SK-N-SH (cell line): ENCODE results near the gene TIAM2. TPM values are rescaled to one million over a fixed set of nuclear protein-coding genes. Genes with fewer than 3 reads are reported as not detected.

Source experiments
- CTCF ChIA-PET: fragments of 300-600, 350-600 bp; formaldehyde crosslinking; extraction: SDS; loops from one replicate; lab custom pipeline; 2021; lab: Yijun Ruan, JAX
- POLR2A ChIA-PET: fragments of 350-600 bp; sonication (Branson Sonifier 250); formaldehyde crosslinking; extraction: SDS; loops from one replicate; lab custom pipeline; 2020; ENCODE audit warnings: antibody characterized with exemption, inconsistent platforms; lab: Yijun Ruan, JAX
- DNase-seq: peaks from one replicate; pipeline ENCODE4 v3.0.0; 2012
- H2AFZ ChIP-seq: fragments of 200-600 bp; sonication (generic); 2 replicates; pipeline ENCODE4 v1.8.1; 2016; ENCODE audit warnings: antibody characterized with exemption, mild to moderate bottlenecking, low read depth
- H3F3A ChIP-seq: fragments of 200-600 bp; sonication (generic); replicated peaks from 2 replicates; pipeline ENCODE3; 2016; ENCODE audit warnings: antibody characterized with exemption, mild to moderate bottlenecking; ENCODE audit not compliant: insufficient read depth
- H3K27ac ChIP-seq, 2 experiments: fragments of 200-500 bp in 1 of 2; fragments of 200-600 bp in 1 of 2; sonication (Bioruptor generic) in 1 of 2; sonication (generic), shearing (Covaris generic) in 1 of 2; 2 replicates each; pipeline versions ENCODE4 v1.5.1 to v1.6.1; 2014 to 2016; ENCODE audit warnings: low read depth in 2 of 2, inconsistent platforms in 1 of 2, low read length in 1 of 2, mild to moderate bottlenecking in 1 of 2, mixed read lengths in 1 of 2
- H3K27me3 ChIP-seq: fragments of 200-600 bp; sonication (generic), shearing (Covaris generic); 2 replicates; pipeline ENCODE4 v1.6.1; 2016; ENCODE audit warnings: mixed run types; ENCODE audit not compliant: insufficient read depth
- H3K36me3 ChIP-seq, 2 experiments: fragments of 200-500 bp in 1 of 2; fragments of 200-600 bp in 1 of 2; sonication (Bioruptor generic) in 1 of 2; sonication (generic) in 1 of 2; replicated peaks in 1 of 2; 2 replicates each; pipeline versions ENCODE3 to v1.5.1; 2014 to 2016; ENCODE audit warnings: low read length in 1 of 2, mild to moderate bottlenecking in 1 of 2; ENCODE audit not compliant: insufficient read depth in 2 of 2, control insufficient read depth in 1 of 2
- H3K4me1 ChIP-seq, 2 experiments: fragments of 200-500 bp in 1 of 2; fragments of 200-600 bp in 1 of 2; sonication (Bioruptor generic) in 1 of 2; sonication (generic), shearing (Covaris generic) in 1 of 2; 2 replicates each; pipeline versions ENCODE4 v1.5.1 to v1.6.1; 2014 to 2016; ENCODE audit warnings: low read depth in 1 of 2, low read length in 1 of 2, mixed run types in 1 of 2; ENCODE audit not compliant: insufficient read depth in 2 of 2, control insufficient read depth in 1 of 2
- H3K4me2 ChIP-seq: fragments of 200-600 bp; sonication (generic), shearing (Covaris generic); 2 replicates; pipeline ENCODE4 v1.6.1; 2017; ENCODE audit warnings: mixed run types
- H3K4me3 ChIP-seq, 2 experiments: fragments of 200-500 bp in 1 of 2; fragments of 200-600 bp in 1 of 2; sonication (Bioruptor generic) in 1 of 2; sonication (generic), shearing (Covaris generic) in 1 of 2; 2 replicates each; pipeline versions ENCODE4 v1.5.1 to v1.8.1; 2014 to 2016; ENCODE audit warnings: low read depth in 2 of 2, inconsistent platforms in 1 of 2, low read length in 1 of 2, mild to moderate bottlenecking in 1 of 2, mixed read lengths in 1 of 2, moderate library complexity in 1 of 2
- H3K79me2 ChIP-seq: fragments of 200-600 bp; sonication (generic); 2 replicates; pipeline ENCODE4 v1.8.1; 2017; ENCODE audit warnings: mild to moderate bottlenecking; ENCODE audit not compliant: insufficient read depth
- H3K9ac ChIP-seq: fragments of 200-600 bp; sonication (generic); 2 replicates; pipeline ENCODE4 v1.6.1; 2017; ENCODE audit warnings: mixed run types
- H3K9me2 ChIP-seq: fragments of 200-600 bp; sonication (generic); 2 replicates; pipeline ENCODE4 v1.6.1; 2017; ENCODE audit warnings: mixed run types
- H3K9me3 ChIP-seq: fragments of 200-600 bp; sonication (generic); 2 replicates; pipeline ENCODE4 v1.6.1; 2017; ENCODE audit warnings: mixed run types, mild to moderate bottlenecking, moderate library complexity
- H4K20me1 ChIP-seq: fragments of 200-600 bp; sonication (generic); 2 replicates; pipeline ENCODE4 v1.6.1; 2017; ENCODE audit warnings: mild to moderate bottlenecking, mixed run types; ENCODE audit not compliant: insufficient read depth
- EP300 ChIP-seq, 2 experiments: IDR thresholded peaks; 2 replicates each; pipeline versions ENCODE4 v1.4.0 to v1.6.1; 2012; ENCODE audit warnings: borderline replicate concordance in 1 of 2, low read depth in 1 of 2, low read length in 1 of 2
- EZH2phosphoT487 ChIP-seq: fragments of 200-600 bp; sonication (generic); IDR thresholded peaks from 2 replicates; pipeline ENCODE4 v1.6.1; 2017; ENCODE audit warnings: low read depth, mixed run types, mild to moderate bottlenecking, antibody characterized with exemption, moderate library complexity, borderline replicate concordance
- GABPA ChIP-seq: IDR thresholded peaks from 2 replicates; pipeline ENCODE4 v1.4.0; 2012; ENCODE audit warnings: low read depth, mild to moderate bottlenecking
- GATA2 ChIP-seq: sonication (generic); formaldehyde crosslinking; IDR thresholded peaks from 2 replicates; pipeline ENCODE4 v1.5.0; 2020; ENCODE audit warnings: mild to moderate bottlenecking, missing genetic modification reagents
- NRF1 ChIP-seq: IDR thresholded peaks from 2 replicates; pipeline ENCODE4 v1.6.1; 2012; ENCODE audit warnings: low read depth, mild to moderate bottlenecking, low read length
- PBX3 ChIP-seq: IDR thresholded peaks from 2 replicates; pipeline ENCODE4; 2012
- POLR2AphosphoS5 ChIP-seq: IDR thresholded peaks from 2 replicates; pipeline ENCODE4 v1.6.1; 2012; ENCODE audit warnings: low read depth, low read length
- RAD21 ChIP-seq: IDR thresholded peaks from 2 replicates; pipeline ENCODE4 v1.6.1; 2012; ENCODE audit warnings: mild to moderate bottlenecking, low read length
- TCF12 ChIP-seq: IDR thresholded peaks from 2 replicates; pipeline ENCODE4 v1.4.0; 2012
- WGBS: methylation state at CpG from one replicate; pipeline ENCODE4 v1.1.6; 2017; ENCODE audit warnings: low lambda C conversion rate; 5-methylcytosine and 5-hydroxymethylcytosine counted together
- polyA plus RNA-seq, 3 experiments: library from polyadenylated mRNA; depleted of rRNA; stranded (reverse); fragments of >200 nt; gene quantifications; 2 replicates each; pipeline ENCODE4 v1.2.3, GENCODE V29; 2012

Gene TIAM2
- polyA plus RNA-seq, 1 of the 3 experiments (the other 2 are of a cell fraction), result 13.6 TPM

- H4K20me1 ChIP-seq, result no peaks in the 10 kb centered on the region
- H3K79me2 ChIP-seq, result peaks cover 5% of the 10 kb centered on the region; the same call in 1 of the 2 replicates
- no peaks in the 10 kb centered on the region for H3K9me3 ChIP-seq
- no peaks in the 10 kb centered on the region for H3K9me2 ChIP-seq
- ChIA-PET CTCF (no interaction called here), POLR2A (no interaction called here)
- H3K27me3 ChIP-seq, result no peaks in the 10 kb centered on the region
- 68% methylated on average over 5 of the region's 5 CpGs for WGBS
- H3K4me1 ChIP-seq, result peaks cover 9 to 10% of the 10 kb centered on the region in 2 experiments; a peak in 2 of 4 replicates
- H3K9ac ChIP-seq, result no peak overlapping the region
- no peak for DNase-seq
- peaks cover 11% of the 10 kb centered on the region for H3F3A ChIP-seq
- H3K4me2 ChIP-seq, result no peak overlapping the region
- H2AFZ ChIP-seq, result no peak overlapping the region
- peak overlapping the region in 1 of 2 experiments; percentile 62; a peak in 3 of 4 replicates for H3K27ac ChIP-seq
- H3K36me3 ChIP-seq, result no peaks in the 10 kb centered on the region
- no peak overlapping the region for H3K4me3 ChIP-seq
- TF ChIP-seq TCF12 (no peak), GABPA (no peak), EZH2phosphoT487 (no peak), EP300 (IDR thresholded peaks at IDR 0.05; ENCODE audit: borderline replicate concordance in 1 of 2, low read depth in 1 of 2, low read length in 1 of 2) (no peak), NRF1 (no peak), RAD21 (no peak), GATA2 (CRISPR knock-in tag) (no peak), PBX3 (no peak)
These were observed 108.8 kb downstream of the TIAM2 start for GRCh38 chr6:155103816-155104366.

DNA sequence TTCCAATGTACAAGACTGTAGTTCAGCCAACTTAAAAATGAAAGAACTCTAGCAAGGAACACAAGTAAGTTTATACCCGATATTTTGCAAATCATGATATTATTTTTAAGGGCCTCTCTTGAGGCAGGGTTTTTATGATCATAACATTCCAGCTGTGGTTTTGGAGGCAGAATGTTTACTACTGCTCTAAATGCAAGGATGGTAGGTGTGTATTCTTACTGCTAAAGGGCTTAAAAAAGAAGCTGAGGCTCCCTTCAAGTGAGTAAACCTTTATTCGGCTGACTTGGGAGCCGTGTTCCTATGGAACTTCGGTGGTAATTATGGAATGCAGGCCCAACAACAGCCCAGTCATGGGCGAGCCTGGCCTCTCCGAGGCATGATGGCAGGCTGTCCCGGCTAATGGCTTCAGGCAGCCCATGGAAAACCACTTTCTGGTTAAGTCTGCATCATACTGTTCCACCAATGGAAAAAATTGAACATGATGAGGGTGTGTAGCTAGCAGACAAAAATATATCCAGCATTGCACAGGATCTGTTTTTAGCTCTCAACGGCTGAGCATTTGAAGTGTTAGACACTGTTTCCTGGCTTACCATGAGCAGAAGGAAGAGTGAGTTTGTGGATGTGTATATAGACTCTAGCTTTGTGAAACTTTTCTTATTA lies 111.5 kb downstream of the TIAM2 start:
- Histone ChIP-seq H3K27ac (no peak overlapping the region; a peak in 1 of 4 replicates), H4K20me1 (no peaks in the 10 kb centered on the region), H3K36me3 (no peaks in the 10 kb centered on the region), H3K9ac (no peak overlapping the region), H3K4me1 (peaks cover 6 to 9% of the 10 kb centered on the region in 2 experiments; a peak in 2 of 4 replicates), H3K4me2 (no peak overlapping the region), H3K4me3 (no peak overlapping the region), H3F3A (peaks cover 11% of the 10 kb centered on the region), H3K79me2 (peaks cover 5% of the 10 kb centered on the region; the same call in 1 of the 2 replicates), H2AFZ (no peak overlapping the region), H3K27me3 (no peaks in the 10 kb centered on the region), H3K9me3 (no peaks in the 10 kb centered on the region), H3K9me2 (no peaks in the 10 kb centered on the region)
- WGBS, result 100% methylated on average over 8 of the region's 8 CpGs
- TF ChIP-seq POLR2AphosphoS5, result no peak
- no peak for TF ChIP-seq GABPA
- DNase-seq, result no peak
- POLR2A ChIA-PET, result no interaction called here
- CTCF ChIA-PET, result interaction anchor here (1.2 to 2.0 kb wide), 2 partner anchors 11 to 13 kb away, joined by 3 to 4 read pairs; no protein-coding TSS in a partner anchor
